Prostate gland (tissue), 2 donors: Measurements from ENCODE around the gene SPDYE17.
"Not testable (repeated sequence)": the region's sequence is repeated elsewhere in the genome, so short reads cannot be mapped to it uniquely, and the experiment has no call there.

Experiments used
- CTCF ChIP-seq, 4 experiments: fragments of 200-600 bp in 2 of 4; fragments of 450-650 bp in 2 of 4; sonication (generic) in 2 of 4; IDR thresholded peaks; 1 replicate in 3 of 4; 2 replicates in 1 of 4; pipeline ENCODE4 v1.5.1; 2016 to 2019; ENCODE audit warnings: antibody characterized with exemption in 4 of 4, mild to moderate bottlenecking in 2 of 4, moderate library complexity in 2 of 4
- POLR2A ChIP-seq: fragments of 450-650 bp; IDR thresholded peaks from one replicate; pipeline ENCODE4 v1.6.1; 2016; ENCODE audit warnings: antibody characterized with exemption, mild to moderate bottlenecking
- POLR2AphosphoS5 ChIP-seq: sonication (generic); formaldehyde crosslinking; IDR thresholded peaks from one replicate; pipeline ENCODE4 v1.6.1; 2017; ENCODE audit warnings: antibody characterized with exemption

GRCh38 chr7:77065869-77066268, 33.7 kb upstream of the SPDYE17 start:
- TF ChIP-seq CTCF (IDR thresholded peaks at IDR 0.05); POLR2A; POLR2AphosphoS5: not testable (repeated sequence)
